HG03066 (cell line): ENCODE measurements around the gene PI4KB.

Source experiments
- ATAC-seq: cut with Tn5 transposase; IDR thresholded peaks from one replicate; pipeline ENCODE4 v1.9.1; 2021; ENCODE audit warnings: low read depth; ENCODE audit not compliant: unreplicated experiment

PI4KB gene

GRCh38 chr1:151312826-151313225 is 14.4 kb downstream of the PI4KB start:
- no peak for ATAC-seq

DNA sequence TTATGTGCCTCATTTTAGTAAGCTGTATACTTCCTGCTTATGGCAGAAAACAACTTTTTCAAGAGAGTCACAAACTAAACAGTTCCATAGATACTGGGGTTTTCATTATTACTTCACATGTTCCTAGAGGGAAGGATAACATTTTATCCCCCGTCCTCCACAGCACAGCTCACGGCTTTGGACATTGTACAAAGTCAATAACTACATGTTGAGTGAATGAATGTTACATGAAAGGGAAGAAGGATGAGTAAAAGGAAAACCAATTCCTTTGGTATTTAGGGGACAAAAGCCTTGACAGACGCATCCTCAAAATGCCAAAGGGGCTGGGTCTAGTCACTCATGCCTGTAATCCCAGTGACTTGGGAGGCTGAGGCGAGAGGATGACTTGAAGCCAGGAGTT is 14.8 kb downstream of the PI4KB start:
- ATAC-seq, result no peak

DNA sequence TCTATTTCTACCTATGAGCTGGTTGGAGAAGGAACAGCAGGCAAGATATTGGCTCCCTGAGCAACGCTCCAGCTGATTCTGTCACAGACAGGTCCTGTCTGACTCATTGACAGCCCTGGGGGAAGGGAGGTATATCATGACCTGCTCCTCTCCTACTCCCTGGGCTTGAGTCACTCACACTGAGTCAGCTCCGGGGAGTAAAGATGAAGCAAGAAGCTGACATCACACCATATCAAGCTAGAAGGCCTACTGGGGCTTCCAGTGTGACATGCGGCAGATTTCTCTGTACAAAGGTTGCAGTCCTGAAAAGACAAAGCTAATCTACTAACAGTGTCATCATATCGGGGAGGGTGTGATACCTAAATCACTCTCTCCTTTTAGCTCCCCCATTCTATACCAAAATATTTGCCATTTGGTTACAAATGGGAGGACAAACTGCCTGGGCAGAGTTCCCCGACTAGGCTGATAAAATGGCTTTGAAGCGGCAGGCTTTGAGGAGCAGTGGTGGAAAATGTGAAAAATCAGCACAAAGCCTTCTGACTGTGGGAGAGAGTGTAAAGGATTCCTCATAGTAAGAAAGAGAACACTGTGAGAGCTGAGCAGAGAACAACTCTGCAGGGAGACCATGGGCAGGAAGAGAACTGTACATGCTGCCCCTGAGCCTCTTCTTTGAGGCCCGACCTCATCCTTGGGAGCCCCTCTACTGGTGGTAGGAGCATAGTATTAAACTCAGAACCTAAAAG is 15.5 kb downstream of the PI4KB start:
- ATAC-seq, result no peak

DNA sequence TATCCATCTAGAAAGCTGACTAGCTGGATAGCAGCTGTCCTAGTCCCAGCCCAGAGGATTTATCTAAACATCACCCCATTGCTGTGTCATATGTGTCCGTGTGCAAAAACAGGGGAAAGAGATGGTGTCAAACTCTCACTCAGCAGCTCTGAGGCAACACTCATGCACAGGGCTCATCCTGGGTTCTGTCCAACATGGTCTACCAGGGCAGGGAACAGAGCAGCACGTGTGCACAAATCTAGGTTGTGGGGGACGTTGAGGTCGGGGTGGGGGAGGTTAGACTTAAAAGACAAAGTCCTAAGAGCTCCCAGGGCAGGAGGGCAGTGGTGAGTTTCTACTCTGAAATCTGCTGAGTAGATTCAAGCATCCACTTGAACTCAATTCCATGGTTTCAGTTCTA is 16.2 kb downstream of the PI4KB start:
- no peak for ATAC-seq

DNA sequence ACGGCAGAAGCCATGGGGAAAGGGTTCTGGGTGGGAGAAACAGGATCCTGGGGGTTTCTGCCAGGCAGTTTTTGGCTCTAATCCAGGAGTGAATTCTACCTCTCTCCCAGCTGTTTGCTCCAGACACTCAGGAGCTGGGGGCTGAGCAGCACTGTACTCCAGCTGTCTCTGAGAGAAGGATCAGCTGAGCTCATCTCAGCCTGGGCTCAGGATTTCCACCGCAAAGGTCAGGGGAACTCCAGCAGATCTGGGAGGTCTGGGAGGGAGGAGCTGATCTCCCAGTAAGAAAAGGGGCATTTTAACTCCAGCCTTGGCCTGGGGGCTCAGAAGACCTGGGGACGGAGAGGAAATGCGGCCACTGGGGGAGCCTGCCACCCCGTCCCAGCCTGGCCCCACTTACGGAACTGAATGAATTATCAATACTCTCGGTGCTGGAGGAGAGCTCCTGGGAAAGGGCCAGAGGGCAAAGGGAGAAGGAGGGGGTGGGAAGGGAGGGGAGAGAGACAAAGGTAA is 17.3 kb downstream of the PI4KB start:
- no peak for ATAC-seq

- ATAC-seq, result no peak
Measured at GRCh38 chr1:151294742-151295462, 32.3 kb downstream of the PI4KB start.

- ATAC-seq, result no peak
Measured at GRCh38 chr1:151293093-151293492, 34.1 kb downstream of the PI4KB start.

DNA sequence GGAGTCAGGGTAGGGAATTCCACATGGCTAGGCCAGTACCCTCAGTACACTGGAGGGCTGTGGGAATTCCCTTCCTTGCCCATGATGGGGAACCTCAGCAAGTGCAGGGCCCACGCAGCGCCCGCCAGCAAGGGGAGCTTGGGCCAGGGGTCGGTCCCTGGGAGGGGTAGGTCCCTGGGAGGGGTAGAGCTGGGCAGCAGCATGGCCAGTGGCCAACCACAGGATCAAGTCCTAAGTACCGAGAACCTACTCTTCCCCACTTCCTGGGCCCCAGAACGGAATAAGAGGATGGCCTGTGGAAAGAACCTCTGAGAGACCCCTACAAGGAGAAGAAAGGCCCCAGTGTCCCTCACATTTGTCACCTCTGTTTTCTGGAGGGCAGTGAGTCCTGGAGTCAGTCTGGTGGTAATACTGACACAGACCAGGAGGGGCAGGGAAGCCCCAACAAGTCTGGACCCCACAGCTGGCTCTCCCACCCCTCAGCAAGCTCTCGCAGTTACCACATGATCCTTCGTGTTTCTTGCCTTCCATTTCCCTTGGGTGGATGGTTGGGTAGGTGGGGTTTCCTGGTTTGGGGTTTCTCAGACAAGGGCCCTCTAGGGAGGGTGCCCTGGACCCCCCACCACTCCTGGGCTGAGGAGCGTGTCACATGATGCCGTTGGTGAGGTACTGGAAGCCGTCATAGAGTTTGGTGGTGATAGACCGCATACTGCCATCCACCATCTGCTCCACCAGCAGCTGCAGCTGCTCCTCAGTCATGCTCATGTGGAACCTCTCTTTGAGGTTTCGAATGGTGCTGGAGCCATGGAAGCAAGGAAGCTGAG is 34.8 kb downstream of the PI4KB start:
- ATAC-seq, result no peak

GRCh38 chr1:151290709-151291303 is 36.4 kb downstream of the PI4KB start:
- no peak for ATAC-seq

GRCh38 chr1:151289991-151290708 is 37.1 kb downstream of the PI4KB start:
- ATAC-seq, result no peak

GRCh38 chr1:151289080-151289935 is 37.9 kb downstream of the PI4KB start:
- ATAC-seq, result no peak

GRCh38 chr1:151288502-151288901 is 38.7 kb downstream of the PI4KB start:
- ATAC-seq, result no peak

DNA sequence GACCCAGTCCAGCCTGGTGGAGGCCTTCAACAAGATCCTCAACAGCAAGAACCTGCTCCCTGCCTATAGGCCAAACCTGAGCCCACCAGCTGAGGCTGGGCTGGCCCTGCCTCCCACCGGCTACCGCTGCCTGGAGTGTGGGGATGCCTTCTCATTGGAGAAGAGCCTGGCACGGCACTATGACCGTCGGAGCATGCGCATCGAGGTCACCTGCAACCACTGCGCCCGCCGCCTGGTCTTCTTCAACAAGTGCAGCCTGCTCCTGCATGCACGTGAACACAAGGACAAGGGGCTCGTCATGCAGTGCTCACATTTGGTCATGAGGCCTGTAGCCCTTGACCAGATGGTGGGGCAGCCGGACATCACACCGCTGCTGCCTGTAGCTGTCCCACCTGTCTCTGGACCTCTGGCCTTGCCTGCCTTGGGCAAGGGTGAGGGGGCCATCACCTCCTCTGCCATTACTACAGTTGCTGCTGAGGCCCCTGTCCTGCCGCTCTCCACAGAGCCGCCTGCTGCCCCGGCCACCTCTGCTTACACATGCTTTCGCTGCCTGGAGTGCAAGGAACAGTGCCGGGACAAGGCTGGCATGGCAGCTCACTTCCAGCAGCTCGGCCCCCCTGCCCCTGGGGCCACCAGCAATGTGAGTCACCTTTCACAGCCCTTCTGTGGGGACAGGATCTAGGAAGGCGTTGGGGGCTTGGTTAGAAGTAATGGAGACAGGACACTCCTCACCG is 39.3 kb downstream of the PI4KB start:
- no peak for ATAC-seq

GRCh38 chr1:151287341-151287699 is 39.9 kb downstream of the PI4KB start:
- ATAC-seq, result no peak

DNA sequence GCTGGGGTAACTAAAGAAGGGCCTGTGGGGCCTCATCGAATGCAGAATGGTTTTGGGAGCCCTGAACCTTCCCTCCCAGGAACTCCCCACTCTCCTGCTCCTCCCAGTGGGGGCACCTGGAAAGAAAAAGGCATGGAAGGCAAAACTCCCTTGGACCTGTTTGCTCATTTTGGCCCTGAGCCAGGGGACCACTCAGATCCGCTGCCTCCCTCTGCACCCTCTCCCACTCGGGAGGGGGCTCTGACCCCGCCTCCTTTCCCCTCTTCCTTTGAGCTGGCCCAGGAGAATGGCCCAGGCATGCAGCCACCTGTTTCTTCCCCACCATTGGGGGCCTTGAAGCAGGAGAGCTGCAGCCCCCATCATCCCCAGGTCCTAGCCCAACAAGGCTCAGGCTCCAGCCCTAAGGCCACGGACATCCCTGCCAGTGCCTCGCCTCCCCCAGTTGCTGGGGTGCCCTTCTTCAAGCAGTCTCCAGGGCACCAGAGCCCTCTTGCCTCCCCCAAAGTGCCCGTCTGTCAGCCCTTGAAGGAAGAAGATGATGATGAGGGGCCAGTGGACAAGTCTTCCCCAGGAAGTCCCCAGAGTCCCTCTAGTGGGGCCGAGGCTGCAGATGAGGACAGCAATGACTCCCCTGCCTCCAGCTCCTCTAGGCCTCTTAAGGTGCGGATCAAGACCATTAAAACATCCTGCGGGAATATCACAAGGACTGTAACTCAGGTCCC is 40.4 kb downstream of the PI4KB start:
- ATAC-seq, result no peak

- ATAC-seq, result no peak
Measured at GRCh38 chr1:151284013-151284577, 43.1 kb downstream of the PI4KB start.

DNA sequence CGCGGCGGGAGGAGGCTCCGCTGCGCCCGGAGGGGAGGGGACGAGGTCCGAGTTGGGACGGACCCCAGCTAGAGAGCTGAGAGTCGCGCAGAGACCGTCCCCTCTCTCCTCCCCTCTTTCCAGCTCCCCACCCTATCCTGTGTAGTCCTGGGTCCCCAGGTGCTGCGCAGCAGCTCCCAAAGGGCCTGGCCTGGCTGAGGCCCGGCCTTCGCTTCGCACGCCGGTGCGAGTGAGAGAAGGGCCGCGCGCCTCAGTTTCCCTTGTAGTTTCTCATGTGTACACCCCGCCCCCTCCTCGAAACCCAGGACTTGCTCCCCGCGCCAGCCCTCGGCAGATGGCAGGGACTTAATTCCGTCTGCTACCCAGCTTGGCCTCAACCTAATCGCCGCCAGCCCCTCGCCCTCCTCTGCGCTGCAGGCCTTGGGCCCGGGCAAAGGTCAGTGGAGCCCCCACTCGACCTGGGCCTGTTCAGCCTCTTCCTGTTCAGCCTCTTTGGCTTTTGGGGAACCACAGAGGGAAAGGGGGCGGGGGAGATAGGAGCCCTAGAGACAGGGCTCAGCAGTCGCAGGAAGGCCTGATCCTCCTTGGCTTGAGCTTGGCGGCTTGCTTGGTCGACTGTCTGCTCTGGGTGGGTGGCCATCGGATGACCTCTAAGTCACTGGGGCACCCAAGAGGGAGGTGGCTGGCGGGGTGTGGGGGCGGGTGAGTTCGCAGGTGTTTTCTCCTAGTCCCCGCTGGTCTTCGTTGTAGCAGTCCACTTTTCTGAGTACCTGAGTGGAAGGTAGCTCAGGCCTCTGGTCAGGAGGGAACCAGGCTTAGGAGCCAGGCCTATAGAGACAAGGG is 44.1 kb downstream of the PI4KB start:
- no peak for ATAC-seq
